Sigmoid colon (tissue), 4 donors: ENCODE results near the gene IL23A.

Source experiments
- CTCF ChIP-seq, 4 experiments: fragments of 450-650 bp in 3 of 4; fragments of 200-600 bp in 1 of 4; IDR thresholded peaks; one replicate each; pipeline ENCODE4 v1.5.1; 2016 to 2019; ENCODE audit warnings: antibody characterized with exemption in 4 of 4, mild to moderate bottlenecking in 3 of 4, moderate library complexity in 2 of 4
- EP300 ChIP-seq, 4 donors: sonication (generic); formaldehyde crosslinking; IDR thresholded peaks; one replicate each; pipeline ENCODE4 v1.6.1; 2017; ENCODE audit warnings: antibody characterized with exemption in 4 of 4
- POLR2A ChIP-seq, 2 donors: fragments of 450-650 bp; IDR thresholded peaks; one replicate each; pipeline ENCODE4 v1.6.1; 2016; ENCODE audit warnings: antibody characterized with exemption in 2 of 2, mild to moderate bottlenecking in 2 of 2, moderate library complexity in 2 of 2

- TF ChIP-seq CTCF (IDR thresholded peaks at IDR 0.05), result no peak
- no peak for TF ChIP-seq POLR2A (IDR thresholded peaks at IDR 0.05)
- TF ChIP-seq EP300 (IDR thresholded peaks at IDR 0.05), result no peak
Observed at GRCh38 chr12:56321027-56321426, 17.7 kb upstream of the IL23A start.
